HG03175 (cell line): ENCODE data around the gene PRKN.

Source experiments
- ATAC-seq: cut with Tn5 transposase; IDR thresholded peaks from one replicate; pipeline ENCODE4 v1.9.1; 2021; ENCODE audit warnings: mild to moderate bottlenecking, moderate library complexity; ENCODE audit not compliant: unreplicated experiment

The PRKN gene

DNA sequence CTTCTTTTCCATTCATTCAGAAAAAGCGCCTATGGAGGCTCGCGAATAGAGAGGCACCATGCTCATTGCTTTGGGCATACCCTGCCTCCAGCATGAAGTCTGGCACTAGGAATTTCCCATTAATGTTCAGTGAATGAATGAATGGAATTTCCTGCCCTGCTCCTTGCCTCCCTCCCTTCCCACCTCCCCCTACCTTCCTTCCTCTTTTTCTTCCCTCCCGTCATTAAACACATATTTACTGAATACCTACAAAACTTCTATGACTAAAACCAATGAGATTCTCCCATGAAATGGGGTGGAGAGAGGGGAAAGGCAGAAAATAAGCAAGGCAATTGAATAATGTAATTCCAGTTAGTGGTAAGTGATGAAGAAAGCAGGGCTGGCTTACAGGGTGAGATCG, 1239.9 kb downstream of the PRKN start:
- ATAC-seq, result no peak

DNA sequence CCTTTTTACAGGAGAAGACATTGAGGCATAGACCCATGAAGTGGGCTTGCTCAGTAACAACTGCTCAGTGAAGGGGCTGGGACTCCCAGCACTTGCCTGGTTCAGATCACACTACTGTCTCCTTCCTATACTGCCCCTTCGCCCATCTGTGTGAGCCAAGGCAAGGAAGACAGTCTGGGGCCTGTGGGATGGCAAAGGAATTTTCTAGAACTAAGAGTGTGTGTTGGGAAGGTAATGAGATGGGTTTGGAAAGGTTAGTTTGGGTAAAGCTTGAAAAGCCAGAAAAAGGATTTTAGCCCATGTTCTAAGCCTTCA, 1240.4 kb downstream of the PRKN start:
- ATAC-seq, result no peak

DNA sequence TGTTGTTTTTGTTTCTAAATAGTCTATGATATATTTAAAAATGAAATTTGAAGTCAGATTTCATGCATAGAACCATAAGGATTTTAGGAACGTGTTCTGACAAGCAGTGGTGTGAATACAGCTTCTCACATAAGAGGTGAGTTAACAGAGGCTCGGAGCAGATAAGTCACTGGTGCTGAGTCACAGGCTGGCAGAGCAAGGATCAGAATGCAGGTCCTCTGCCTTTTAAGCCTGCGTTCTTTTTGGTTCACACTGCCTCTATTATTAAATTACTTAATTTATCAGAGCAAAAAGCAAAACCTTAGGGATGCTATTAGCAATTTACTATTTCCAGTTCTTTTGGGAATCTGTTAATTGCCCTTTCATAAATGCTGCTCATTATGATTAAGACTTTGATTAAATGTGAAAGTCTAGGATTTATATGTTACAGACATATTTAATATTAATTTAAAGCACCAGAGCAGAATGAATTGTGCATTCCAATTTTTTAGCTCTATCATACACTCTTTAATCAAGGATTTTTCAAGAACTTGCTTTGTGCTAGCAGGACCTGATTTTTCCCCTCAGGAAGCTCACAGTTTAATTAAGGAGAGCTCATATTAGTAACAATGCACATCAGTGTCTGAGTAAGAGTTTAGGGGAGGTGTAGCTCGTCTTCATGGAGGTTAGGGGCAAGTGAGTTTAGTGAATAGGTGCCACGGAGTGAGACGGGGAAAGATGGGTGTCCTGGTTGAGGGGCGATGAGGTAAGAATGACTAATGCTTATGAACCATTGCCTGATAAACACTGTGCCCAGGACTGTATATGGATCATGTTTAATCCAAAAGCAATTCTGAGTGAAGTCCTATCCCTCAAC, 1241.0 kb downstream of the PRKN start:
- no peak for ATAC-seq

DNA sequence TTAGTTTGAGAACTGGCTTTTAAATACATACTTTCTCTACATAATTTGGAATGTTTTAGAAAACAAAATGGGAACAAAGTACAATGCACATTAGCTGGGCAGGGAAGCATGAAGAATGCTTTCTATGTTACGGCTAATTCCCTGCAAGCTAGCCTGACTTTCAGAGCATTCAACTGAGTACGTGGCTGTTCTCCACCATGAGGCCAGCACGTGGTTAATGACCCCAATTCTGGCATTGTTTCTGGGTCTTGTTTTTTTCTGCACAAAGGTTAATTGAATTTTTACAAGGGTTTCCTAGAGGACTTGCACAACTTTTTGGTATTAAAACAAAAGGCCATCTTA, 1245.1 kb downstream of the PRKN start:
- ATAC-seq, result no peak

DNA sequence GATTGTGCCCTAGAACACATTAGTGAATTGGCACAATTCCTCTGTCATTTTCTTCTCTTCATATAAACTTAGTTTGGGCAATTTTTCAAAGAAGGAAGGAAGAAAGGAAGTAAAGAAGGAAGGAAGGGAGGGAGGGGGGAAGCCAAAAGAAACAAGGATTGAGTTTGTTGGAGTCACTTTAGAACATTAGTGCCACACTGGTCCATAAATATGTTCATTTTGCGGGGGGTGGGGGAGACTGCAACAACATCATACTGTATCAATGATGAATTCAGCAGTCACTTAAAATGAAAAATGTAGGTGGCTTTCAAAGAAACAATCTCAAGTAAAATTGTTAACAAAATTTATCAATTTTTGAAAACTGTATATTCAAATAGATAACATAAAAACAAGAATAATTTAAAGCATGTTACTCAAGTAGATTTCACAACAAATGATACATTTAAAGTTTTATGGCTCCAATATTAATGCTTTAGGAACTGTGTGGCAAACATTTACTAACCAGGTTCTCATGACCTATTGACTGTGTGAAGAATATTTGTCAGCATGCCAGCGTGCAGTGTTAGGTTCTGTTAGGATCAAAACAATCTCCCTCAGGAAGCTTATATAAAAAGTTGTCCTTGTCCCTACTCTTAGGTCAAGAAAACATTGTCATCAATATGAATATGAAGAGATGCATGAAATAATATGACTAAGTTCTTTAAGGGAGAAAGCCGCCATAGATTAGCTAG, 1245.6 kb downstream of the PRKN start:
- no peak for ATAC-seq

DNA sequence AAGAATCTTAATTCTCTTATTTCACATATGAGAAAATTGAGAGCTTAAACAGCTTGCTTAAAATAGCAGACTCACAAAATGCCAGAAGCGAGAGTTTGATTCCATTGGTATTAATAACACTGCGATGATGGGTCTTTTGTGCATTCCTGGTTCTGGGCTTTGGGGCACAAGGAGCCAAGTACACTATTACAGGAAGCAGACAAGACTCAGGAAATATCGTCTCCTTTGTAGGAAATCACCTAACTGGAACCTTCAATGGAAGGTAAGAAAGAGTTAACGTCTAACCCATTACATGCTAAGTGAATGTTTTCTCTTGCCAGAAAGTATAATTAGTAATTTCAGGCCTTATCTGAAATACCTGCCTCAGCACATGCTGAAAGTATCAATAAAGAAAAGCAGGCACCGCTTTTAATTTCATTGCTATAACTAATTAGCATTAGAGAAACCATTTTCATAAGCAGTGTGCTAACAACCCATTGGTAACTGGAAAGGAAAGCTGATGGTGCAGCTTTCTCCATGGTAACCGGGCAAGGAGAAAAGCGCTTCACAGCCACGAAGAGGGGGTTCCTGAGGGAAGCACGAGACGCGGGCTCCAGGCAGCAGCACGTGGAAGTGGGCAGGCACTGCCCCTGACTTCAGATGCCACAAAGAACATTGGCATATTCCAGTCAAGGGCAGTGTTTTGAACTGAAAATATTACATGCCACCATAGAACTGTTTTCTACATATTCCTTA, 1247.0 kb downstream of the PRKN start:
- no peak for ATAC-seq

DNA sequence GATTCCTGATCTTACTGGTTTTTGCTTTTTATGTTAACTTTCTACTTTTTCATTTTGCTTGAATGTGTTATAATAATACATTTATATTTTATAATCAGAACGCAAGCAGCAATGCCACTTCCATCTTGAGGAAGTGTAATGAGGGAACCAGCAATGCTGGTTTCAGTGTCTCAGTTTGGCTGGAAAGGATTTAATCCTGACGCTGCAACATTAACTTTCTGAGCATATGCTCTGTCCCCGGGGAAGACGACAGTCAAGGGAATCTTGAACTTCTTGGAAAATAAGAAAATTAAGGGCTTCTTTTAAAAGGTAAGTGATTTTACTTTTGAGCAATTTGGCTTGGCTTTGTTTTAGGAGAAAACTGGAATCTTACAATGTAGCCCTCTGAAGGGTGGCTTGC, 1248.2 kb downstream of the PRKN start:
- ATAC-seq, result no peak

DNA sequence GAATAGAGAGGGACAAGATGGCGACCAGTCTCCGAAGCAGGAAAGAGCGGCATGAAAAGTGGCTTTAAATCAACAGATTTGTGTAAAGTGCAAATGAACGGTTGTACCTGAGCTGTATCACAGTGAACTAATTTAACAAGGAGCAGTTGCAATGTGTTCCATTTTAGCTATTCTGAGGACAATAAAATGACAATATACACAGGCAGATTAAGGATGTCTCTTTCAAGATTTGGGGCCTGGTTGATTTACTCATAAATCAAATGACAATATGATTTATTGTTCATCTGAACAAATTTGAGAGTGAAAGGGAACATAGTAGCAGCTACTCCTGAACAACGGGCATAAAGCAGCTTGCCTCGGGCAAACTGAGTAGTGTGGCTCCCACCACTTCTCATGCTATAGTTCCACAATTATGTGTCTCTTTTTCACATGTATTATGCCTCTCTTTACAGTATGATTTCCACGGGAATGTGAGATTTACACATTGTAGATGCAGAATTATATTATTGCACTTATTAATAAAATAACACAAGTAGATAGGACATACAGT, 1249.6 kb downstream of the PRKN start:
- no peak for ATAC-seq

DNA sequence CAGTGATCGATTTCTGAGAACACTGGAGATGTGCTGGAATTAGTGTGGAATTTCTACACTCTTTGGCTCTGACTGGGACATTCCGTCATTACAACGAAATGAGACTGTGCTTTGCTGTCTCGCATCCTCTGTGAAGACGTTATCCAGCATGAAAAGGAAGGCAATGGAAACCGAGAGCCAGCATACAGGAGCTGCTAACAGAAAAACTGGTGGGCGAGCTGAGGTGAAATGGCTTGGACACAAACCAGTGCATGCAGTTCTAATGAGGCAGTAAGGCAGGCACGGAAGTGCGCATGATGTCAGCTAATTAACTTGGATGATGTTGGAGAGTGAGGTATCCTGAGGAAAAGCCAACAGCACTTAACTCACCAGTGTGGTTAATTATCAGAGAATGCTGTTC, 1250.9 kb downstream of the PRKN start:
- ATAC-seq, result no peak

DNA sequence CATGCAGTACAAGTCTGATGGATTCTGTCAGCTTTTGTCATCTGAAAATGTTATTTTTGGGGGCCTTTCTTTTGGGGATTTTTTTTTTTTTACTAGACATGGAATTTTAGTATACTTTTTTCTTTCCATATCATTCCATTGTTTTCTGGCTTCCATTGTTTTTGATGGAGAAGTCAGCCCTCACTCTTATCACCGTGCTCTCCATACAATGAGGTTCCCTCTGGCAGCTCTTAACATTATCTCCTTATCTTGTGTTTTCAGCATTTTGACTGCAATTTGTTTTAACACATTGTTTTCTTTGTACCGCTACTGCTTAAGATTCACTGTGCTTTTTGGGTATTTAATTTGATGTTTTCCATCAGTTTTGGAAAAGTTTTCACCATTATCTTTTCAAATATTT, 1262.2 kb downstream of the PRKN start:
- ATAC-seq, result no peak

DNA sequence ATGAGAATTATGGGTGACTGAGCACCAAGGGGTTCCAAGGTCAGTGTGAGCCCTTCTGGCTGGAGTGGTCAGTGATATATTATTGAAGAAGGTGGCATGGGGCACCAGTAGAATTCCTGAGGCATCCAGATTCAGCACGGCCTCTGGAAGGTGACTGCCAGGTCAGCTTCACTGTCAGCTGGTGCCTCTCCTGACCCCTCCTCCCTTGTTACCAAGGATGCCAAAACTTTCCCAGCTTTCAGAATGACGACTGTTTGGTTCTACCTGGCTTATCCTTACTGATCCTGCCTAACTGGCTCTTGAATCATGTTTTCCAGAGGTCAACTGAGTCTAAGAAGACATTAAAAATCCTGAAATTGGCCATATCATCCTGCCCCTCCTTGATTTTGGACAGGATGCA, 1264.5 kb downstream of the PRKN start:
- ATAC-seq, result no peak

DNA sequence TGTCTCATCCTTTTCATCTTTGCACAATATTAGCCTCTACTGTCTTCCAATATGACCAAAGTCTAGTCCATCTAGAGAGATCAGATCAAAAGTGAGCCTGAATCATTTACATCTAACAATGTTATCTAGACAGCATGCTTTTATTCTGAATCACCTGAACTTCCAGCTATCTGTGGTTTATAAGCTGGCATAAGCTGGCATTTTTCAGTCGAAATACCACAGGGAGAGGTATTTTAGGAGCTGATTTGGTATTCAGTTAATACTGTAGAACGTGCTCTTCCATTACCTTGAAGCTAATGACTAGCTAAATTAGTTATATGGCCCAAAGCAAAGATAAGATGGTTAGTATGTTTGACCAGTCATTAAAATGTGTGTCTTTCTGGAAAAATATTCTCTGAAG, 1265.4 kb downstream of the PRKN start:
- no peak for ATAC-seq

DNA sequence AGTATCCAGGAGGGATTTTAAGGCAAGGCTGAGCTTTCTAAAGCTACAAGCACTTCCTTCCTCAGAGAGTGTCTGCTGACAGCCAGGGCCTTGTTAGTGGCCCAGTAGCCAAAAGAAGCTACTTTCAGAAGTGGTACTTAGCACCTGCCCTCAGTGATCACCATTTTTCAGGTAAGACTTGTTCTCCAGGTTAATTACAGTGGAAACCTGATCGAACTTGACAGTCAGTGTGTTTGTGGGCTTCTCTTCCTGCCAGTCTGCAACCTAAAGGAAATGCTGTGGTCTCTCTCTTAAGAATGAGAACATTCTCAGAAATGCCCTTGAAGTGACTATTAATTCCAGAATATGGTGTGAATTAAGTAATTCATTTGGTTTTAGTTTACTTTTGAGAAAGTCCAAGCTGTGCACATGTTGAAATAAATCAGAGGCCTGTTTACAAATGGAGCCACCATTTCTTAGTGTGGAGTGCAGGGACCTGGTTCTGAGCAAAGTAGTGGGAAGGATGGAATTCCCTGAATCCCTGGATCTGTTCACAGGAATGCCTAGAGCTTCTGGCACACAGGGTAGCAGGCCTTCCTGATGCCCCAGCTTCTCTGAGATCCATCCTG, 1268.5 kb downstream of the PRKN start:
- no peak for ATAC-seq

DNA sequence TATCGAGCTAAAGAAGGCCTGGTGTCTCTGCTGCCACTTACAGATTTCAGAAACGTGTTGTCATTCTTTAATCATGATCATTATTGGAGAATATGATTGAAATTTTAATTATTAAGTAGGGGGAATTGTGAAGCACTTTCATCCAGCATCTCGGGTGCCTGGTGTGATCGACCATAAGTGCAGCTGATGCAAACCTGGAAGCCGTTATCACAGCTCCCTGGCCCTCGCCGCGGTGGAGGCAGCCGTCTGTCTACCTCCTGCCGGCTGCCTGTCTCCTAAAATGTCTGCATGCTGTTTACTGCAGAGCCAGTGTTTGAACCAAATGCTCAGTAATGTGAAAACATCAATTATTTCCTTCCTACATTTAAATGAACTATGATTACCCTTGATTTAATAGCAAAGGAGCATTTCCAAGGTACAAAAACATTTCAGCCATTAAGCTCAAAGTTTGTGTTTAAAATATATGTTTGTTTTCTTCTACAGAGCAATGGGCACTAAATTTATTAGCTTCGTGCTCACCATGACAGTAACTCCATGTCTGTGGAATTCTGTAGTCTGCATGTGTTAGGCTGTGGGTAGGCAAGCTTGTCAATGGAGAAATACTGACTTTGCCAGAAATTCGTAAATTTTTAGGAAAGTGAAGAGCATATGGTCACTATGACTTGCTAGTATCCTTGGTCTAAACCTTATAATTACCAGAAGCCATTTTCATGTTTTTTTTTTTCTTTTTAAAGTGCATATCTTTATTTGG, 1269.2 kb downstream of the PRKN start:
- no peak for ATAC-seq

DNA sequence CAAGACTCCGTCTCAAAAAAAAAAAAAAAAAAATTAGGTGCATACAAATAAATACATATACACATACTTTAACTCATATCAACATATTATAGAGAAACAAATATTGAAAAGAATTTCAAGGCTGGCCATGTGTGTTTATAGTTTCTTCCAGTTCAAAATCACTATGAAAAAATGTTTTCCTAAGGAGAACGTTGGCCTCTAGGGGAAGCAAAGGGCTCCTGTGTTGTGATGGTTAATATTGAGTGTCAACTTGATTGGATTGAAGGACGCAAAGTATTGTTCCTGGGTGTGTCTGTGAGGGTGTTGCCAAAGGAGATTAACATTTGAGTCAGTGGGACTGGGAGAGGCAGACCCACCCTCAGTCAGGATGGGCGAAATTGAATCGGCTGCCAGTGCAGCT, 1271.7 kb downstream of the PRKN start:
- no peak for ATAC-seq

DNA sequence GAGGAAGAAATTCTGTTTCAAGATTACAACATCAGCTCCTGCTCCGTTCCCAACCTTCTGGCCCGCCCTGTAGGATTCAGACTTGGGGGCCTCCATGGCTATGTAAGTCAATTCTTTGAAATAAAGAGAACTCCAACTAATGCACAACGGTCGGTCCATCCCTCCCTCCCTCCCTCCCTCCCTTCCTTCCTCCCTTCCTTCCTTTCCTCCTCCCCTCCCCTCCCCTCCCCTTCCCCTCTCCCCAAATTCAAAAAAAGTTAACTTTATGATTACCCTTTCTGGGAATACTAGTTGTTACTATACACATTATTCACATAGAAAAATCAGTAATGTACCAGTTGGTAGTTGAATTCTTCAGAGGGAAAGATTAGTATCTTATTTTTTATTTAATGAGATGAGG, 1274.0 kb downstream of the PRKN start:
- ATAC-seq, result no peak

DNA sequence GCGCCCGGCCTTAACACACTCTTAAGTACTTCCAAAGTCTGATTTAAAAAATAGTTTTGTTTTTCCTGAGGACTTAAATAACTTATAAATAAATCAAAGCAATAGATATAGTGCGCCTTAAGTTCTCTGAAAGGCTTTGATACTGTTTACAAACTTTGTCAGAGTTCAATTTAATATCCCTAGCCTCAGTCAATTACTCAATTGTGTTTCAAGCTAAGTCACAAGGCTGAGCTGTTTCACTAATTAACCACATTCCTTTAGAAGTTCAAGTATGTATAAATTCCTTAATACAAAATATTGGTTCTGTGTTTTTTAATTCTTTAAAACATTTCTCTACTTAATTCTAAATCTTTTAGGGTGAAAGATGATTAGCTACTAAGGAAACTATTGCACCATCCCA, 1275.3 kb downstream of the PRKN start:
- ATAC-seq, result no peak

DNA sequence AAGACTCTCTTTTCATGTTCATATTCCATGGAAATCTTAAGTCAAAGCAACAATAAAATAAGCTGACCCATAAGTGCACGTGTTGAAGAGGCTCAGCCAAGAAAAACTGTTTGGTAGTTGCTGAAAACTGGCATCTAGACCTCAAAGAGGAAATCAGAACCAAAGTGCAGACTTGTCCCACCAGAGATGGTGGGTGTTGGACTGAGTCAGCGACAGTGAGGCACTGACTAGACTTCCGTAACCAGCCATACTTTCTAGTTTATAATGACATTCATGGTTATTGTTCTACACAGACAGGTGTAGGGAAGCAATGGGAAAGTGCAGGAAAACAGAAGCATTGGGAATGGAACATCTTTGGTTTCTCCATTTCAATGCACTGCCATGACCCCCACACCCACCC, 1278.0 kb downstream of the PRKN start:
- ATAC-seq, result no peak

DNA sequence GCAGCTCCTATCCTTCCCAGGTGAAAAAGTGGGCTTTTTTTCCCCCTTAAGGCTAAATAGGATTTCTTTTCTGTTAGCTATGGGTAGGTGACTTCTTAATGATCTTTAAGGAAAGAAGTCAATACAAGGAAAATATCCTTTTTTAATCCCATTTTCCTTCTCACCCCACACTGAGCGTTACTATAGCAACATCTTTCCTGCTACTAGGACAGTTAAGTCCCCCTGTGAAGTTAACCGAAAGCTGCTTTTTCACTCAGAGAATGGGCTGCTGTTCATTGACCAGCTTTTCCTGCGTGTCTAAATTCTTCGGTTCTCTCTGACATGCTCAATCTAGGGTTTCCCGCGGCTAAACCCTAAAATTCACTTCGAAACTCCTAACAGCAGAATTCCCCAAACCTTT, 1280.6 kb downstream of the PRKN start:
- no peak for ATAC-seq

DNA sequence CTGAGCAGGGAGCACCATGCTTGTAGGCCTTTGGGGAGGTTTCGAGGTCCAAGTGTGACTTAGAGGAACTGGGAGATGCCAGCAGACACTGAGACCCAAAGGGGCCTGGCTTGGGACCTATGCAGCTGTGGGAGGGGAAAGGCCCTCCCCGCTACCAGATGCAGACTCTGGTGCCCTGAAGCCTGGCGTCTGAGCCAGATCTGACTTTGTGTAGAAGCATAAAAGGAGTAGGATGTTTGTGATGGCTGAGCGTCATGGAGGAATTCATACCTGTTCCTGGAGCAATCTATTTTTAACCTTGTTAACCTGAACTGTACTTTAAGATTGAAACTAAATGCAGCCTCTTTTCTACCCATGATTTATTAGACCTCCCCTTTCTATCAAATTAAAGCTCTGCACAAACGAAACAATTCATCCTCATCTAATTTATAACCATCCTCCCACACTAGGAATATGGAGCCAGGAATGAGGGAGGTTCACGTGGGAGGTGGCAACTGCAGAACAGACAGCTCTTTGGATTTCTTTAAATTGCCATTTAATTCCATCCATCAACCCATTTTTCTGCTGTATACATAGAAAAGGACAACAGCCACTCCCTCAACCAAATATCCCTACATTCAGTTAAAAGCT, 1281.2 kb downstream of the PRKN start:
- no peak for ATAC-seq
